ENCODE data around the gene ZNF135.

Gene ZNF135

DNA sequence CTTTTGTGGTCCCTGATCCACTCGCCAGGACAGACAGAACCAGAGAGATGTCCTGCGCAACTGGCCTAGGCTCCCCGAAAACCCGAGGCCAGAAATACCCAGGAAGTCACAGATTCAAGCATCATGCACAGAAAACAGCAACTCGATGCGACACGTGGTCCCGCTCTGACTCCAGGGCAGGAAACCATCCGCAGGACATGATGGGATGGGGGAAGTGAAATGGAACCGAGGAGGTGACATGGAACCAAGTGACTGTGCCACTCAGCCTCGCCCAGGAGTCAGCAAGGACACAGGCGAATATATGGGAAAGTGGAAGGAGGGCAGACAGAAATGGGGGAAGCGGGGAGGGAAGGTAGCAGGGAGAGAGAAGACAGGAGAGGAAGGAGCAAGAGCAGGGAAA lies 37.8 kb downstream of the ZNF135 start:
- DNase-seq, result no peak

DNA sequence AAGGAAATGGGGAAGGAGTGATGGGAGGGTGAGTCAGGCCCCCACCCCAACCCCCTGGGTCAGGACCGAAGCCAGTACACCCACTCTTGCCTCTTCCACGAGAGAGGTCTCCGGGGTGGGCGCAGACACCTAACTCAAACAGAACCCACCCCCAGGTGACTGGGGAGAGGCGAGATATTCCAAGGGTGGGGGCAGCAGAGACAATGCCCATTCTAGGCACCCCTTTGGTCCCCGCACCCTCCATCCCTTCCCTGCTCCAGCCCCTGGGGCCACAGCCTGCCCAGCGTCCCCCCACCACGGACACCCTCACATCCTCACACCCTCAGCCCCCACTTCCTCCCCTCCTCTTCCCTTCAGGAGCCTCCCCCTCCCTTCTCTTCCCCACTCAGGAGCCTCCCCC lies 38.3 kb downstream of the ZNF135 start:
- no peak for DNase-seq

DNA sequence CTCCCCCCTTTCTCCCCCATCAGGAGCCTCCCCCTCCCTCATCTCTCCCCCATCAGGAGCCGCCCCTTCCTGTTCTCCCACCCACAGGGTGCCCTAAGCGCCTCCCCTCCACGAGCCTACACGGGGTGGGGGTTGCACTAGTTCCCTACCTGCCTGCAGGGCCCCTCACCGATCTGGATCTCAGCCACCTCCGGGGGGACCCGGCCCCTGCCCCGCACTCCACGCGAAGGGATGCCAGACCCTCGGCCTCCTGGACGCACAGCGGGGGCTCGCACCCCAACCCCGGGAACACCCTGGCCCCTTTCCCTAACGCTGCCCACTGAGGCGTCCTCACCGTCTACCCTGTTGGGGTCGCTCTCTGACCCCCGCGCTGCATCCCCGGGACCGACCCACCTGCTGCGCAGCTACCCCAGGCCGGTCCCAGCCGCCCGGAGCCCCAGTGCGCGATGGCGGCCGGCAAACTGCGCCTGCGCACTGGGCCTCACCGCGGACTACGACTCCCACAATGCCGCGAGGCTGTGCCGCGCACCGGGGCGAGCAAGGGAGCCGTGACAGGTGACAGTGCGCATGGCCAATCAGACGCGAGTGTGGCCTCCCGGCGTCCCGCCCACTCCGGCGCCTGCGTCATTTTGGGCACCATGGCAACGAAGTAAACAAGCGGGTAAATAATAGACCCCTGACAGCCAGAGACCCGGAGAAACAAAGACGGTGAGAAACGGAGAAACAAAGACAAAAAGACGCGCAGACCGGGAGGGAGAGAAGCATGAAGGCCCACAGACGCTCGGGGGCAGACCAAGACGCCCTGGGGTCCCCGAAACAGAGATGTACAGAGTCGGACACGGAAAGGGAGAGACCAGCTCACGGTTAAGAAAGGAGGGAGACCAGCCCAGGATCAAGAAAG lies 38.9 kb downstream of the ZNF135 start, which contains the start of gene ZSCAN18:
ZSCAN18 (minus strand) TSS at position 451 of the 901 bp plus-strand sequence. CDS start 7,964 bp downstream, outside the sequence.
- no peak for DNase-seq

DNA sequence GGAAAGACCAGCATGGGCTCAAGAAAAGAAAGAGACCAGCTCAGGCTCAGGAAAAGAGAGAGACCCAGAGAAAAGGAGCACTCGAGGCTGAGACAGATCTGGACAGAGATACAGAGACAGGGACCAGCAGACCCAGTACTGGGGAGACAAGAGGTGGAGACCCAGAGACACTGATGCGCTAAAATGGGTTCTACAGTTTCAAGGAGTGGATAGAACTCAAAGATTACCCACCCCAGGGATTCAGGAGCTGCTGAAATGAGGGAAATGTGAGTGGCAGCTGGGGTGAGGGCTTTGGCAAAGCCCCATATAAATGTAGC lies 39.6 kb downstream of the ZNF135 start:
- no peak for DNase-seq

DNA sequence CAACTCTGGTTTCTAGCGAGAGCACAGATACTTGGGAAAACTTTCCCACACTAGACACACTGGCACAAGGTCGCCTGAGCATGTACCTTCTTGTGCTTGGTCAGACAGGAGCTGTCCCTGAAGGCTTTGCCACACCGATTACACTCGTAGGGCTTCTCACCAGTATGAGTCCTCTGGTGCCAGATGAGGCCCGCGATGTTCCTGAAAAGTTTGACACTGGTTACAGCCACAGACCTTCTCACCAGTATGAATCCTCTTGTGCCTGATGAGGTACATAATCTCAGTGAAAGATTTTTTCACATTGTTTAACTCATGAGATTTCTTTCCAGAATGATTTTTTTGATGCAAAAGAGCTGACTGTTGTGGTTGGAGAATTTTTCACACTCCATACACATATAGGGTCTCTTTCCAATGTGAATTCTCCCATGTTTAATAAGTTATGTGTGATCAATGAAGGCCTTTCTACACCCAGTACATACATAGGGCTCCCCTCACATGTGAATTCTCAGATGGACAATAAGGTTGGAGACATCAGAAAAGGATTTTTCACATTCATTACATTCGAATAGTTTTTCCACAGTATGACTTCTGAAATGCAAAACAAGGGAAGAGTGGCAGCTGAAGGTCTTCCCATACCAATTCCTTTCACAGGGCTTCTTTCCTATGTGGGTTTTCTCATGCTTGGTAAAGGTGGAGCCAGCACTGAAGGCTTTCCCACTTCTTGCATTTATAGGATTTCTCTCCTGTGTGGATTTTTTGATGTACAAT lies 48.9 kb downstream of the ZNF135 start:
- DNase-seq, result no peak

DNA sequence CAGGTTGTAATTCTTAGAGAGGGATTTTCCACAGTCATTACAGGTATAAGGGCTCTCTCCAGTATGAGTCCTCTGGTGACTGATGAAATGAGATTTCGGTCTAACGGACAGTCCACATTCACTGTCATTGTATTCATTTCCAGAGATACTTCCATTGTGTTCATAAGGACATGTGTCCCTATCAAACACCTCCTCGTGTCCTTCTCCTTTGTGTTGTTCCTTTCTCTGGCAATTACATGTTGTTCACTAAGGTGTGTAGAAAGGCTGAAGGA lies 49.4 kb downstream of the ZNF135 start:
- DNase-seq, result no peak

DNA sequence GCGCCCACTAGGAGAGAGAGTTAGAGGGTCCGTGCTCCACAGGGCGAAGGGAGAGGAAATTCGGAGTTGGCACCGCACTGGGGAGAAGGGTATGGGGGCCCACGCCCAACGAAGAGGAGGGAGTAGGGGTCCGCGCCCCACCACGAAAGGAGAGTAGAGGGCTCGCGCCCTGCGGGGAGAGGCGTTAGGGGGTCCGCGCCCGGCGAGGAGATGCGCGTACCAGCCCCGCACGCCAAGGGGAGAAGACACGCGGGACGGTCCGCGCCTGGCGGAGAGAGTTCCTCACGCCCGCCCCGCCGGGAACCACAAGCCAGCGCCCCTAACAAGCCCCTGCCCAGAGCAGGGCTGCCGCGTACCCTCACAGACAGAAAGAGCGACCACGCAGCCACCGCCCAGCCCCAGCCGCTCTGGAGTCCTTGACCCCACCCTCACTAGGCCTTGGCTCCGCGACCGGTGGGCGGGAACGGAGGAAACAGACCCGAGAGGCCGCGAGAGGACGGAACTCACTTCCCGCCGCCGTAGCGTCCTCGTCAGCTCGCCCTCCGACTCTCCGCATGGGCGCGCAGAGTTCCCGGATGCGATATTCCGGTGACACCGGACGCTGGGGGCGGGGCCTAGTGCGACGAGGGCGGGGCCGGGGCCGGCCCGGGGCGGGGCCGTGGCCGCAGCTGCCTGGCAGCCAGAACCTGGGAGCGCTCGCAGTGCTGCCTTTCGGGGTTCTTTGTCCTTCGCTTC lies 58.9 kb downstream of the ZNF135 start:
- DNase-seq, result no peak

DNA sequence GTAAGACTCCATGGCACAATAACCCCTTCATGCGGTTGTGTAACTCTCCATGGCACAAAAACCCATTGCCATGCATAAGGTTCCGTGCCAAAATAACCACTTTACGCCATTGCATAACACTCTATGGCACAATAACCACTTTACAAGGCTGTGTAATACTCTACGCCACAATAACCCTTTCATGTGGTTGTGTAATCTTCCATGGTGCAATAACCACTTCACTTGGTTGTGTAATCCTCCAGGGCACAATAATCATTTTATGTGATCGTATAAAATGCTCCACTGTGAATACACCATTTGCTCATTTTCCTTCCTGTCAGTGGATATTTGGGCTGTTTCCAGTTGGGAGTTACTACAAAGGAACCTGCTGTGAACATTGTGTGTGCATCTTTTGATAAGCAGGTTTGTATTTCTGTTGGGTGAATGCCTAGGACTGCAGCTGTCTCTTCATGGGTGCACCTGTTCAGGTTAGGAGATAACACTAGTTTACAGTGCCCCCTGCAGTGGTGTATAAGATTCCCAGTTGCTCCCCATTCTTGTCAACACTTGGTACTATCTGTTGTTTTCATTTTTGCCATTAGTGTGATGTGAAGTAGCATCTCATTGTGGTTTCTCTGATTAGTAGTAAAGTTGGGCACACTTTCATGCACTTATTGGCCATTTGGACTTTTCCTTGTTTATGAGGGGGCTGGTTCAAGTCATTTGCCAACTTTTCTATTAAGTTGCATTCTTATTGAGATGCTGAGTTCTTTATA lies 60.1 kb downstream of the ZNF135 start:
- DNase-seq, result no peak
